Thoracic aorta (tissue), 2 donors: ENCODE measurements around the gene DOC2B. TPM values are rescaled to one million over a fixed set of nuclear protein-coding genes. Genes with fewer than 3 reads are reported as not detected.

Experiments
- ATAC-seq: fragments of 150-250 bp; one replicate; pipeline ENCODE4 v1.8.0; 2017; ENCODE audit warnings: low read depth; ENCODE audit not compliant: insufficient number of reproducible peaks, low FRiP score
- DNase-seq: peaks from one replicate; pipeline ENCODE4 v3.0.0-alpha.2; 2020; ENCODE audit warnings: low spot score
- H3K27ac ChIP-seq, 2 donors: fragments of 200-600 bp; sonication (generic); 1 replicate in 1 of 2; 2 replicates in 1 of 2; pipeline ENCODE4 v1.5.1; 2016; ENCODE audit warnings: mild to moderate bottlenecking in 2 of 2, moderate library complexity in 2 of 2
- H3K27me3 ChIP-seq: fragments of 200-600 bp; sonication (generic); replicated peaks from 2 replicates; pipeline ENCODE4 v1.6.0; 2016; ENCODE audit warnings: mild to moderate bottlenecking; ENCODE audit not compliant: insufficient read depth
- H3K36me3 ChIP-seq: fragments of 200-600 bp; sonication (generic); one replicate; pipeline ENCODE4 v1.5.1; 2016
- H3K4me1 ChIP-seq, 2 donors: fragments of 200-600 bp; sonication (generic); 1 replicate in 1 of 2; 2 replicates in 1 of 2; pipeline versions ENCODE4 v1.5.1 to v1.6.0; 2016; ENCODE audit warnings: low read depth in 2 of 2, mild to moderate bottlenecking in 1 of 2; ENCODE audit not compliant: control insufficient read depth in 1 of 2
- H3K4me3 ChIP-seq: fragments of 200-600 bp; sonication (generic); 2 replicates; pipeline ENCODE4 v1.5.1; 2016; ENCODE audit warnings: mild to moderate bottlenecking
- H3K9me3 ChIP-seq: fragments of 200-600 bp; sonication (generic); 2 replicates; pipeline ENCODE4 v1.5.1; 2016
- CTCF ChIP-seq: fragments of 200-600 bp; sonication (generic); IDR thresholded peaks from one replicate; pipeline ENCODE4 v1.5.1; 2019; ENCODE audit warnings: antibody characterized with exemption
- total RNA-seq, 2 donors: library from RNA; depleted of rRNA; stranded (reverse); fragments of >200 nt; gene quantifications; one replicate each; pipeline versions ENCODE4 v1.1.0 to v1.2.3, GENCODE V29; 2016

Gene DOC2B
- total RNA-seq, 2 donors from 2014 or later, result 4.2 to 7.5 TPM

GRCh38 chr17:158379-158778 lies 23.1 kb downstream of the DOC2B start:
- DNase-seq, result no peak
- ATAC-seq, result no peak
- Histone ChIP-seq H3K27me3 (no peaks in the 10 kb centered on the region), H3K4me1 (no peaks in the 10 kb centered on the region), H3K27ac (no peak overlapping the region), H3K9me3 (no peaks in the 10 kb centered on the region), H3K36me3 (no peaks in the 10 kb centered on the region), H3K4me3 (no peak overlapping the region)
- no peak for TF ChIP-seq CTCF

GRCh38 chr17:157901-158300 lies 23.5 kb downstream of the DOC2B start:
- Histone ChIP-seq H3K4me3 (no peak overlapping the region), H3K27me3 (no peaks in the 10 kb centered on the region), H3K4me1 (no peaks in the 10 kb centered on the region), H3K27ac (no peak overlapping the region), H3K36me3 (no peaks in the 10 kb centered on the region), H3K9me3 (no peaks in the 10 kb centered on the region)
- TF ChIP-seq CTCF, result no peak
- DNase-seq (no peak), ATAC-seq (no peak)

GRCh38 chr17:156946-157345 lies 24.5 kb downstream of the DOC2B start:
- no peak overlapping the region for H3K4me3 ChIP-seq
- TF ChIP-seq CTCF, result no peak

GRCh38 chr17:156094-156621 lies 25.3 kb downstream of the DOC2B start:
- H3K27ac ChIP-seq, result no peak overlapping the region
- H3K9me3 ChIP-seq, result no peaks in the 10 kb centered on the region
- ATAC-seq (no peak), DNase-seq (no peak)
- no peaks in the 10 kb centered on the region for H3K27me3 ChIP-seq
- H3K4me3 ChIP-seq, result no peak overlapping the region
- H3K36me3 ChIP-seq, result no peaks in the 10 kb centered on the region
- TF ChIP-seq CTCF, result no peak
- no peaks in the 10 kb centered on the region for H3K4me1 ChIP-seq

More at GRCh38 chr17:156946-157345, 24.5 kb downstream of the DOC2B start:
- Histone ChIP-seq H3K9me3 (no peaks in the 10 kb centered on the region), H3K4me1 (no peaks in the 10 kb centered on the region), H3K27me3 (no peaks in the 10 kb centered on the region), H3K27ac (no peak overlapping the region), H3K36me3 (no peaks in the 10 kb centered on the region)
- no peak for DNase-seq
- no peak for ATAC-seq

GRCh38 chr17:155576-155975 lies 25.9 kb downstream of the DOC2B start:
- Histone ChIP-seq H3K4me1 (no peaks in the 10 kb centered on the region), H3K4me3 (no peak overlapping the region), H3K9me3 (no peaks in the 10 kb centered on the region), H3K36me3 (no peaks in the 10 kb centered on the region), H3K27me3 (no peaks in the 10 kb centered on the region), H3K27ac (no peak overlapping the region)
- ATAC-seq (no peak), DNase-seq (no peak)
- no peak for TF ChIP-seq CTCF
